GM12878 (cell line): ENCODE results near the gene DYNLL1. TPM values are rescaled to one million over a fixed set of nuclear protein-coding genes. Genes with fewer than 3 reads are reported as not detected.

Experiments used
- ATAC-seq: fragments of 200-7000 bp; cut with Tn5 transposase; 3 replicates; pipeline ENCODE4 v1.9.1; 2020; ENCODE audit warnings: mild to moderate bottlenecking, moderate library complexity
- BruUV-seq: library from RNA; stranded (reverse); fragments of 400-500 nt; replicated peaks from 2 replicates; lab custom pipeline; 2021; lab: Mats Ljungman, UMichigan
- CTCF ChIA-PET: fragments of 300-600 bp; sonication (Branson Sonifier 250); formaldehyde crosslinking; extraction: SDS; loops from one replicate; lab custom pipeline; 2021; ENCODE audit warnings: inconsistent platforms; lab: Yijun Ruan, JAX
- POLR2A ChIA-PET: fragments of 350-600 bp; formaldehyde crosslinking; extraction: SDS; loops from one replicate; lab custom pipeline; 2021; ENCODE audit warnings: inconsistent platforms; lab: Charles Lee
- RAD21 ChIA-PET: fragments of 300-600 bp; sonication (Branson Sonifier 250); formaldehyde crosslinking; loops from one replicate; lab custom pipeline; 2023; ENCODE audit warnings: antibody characterized with exemption; ENCODE audit not compliant: unreplicated experiment; lab: Charles Lee
- SMC1A ChIA-PET: fragments of 300-600 bp; sonication (Branson Sonifier 250); formaldehyde crosslinking; loops from one replicate; lab custom pipeline; 2023; ENCODE audit not compliant: unreplicated experiment, uncharacterized antibody; lab: Charles Lee
- DNase-seq: peaks from one replicate; pipeline ENCODE4 v3.0.0-alpha.2; 2011; ENCODE audit warnings: low read depth, low spot score
- FAIRE-seq: peaks from 3 replicates; lab custom pipeline; 2011; peaks lifted over from hg19 to GRCh38; lab: Jason Lieb, UNC
- H2AFZ ChIP-seq: 2 replicates; pipeline ENCODE4 v1.6.0; 2011; ENCODE audit warnings: low read depth, low read length, control low read depth; ENCODE audit not compliant: control insufficient read depth
- H3K27ac ChIP-seq: 2 replicates; pipeline ENCODE4 v1.5.1; 2011; ENCODE audit warnings: control low read depth; ENCODE audit not compliant: control insufficient read depth, insufficient read depth
- H3K27me3 ChIP-seq, 2 experiments: replicated peaks in 1 of 2; 2 replicates each; pipeline versions ENCODE4 v1.6.0 to v1.6.1; 2011; ENCODE audit warnings: low read length in 1 of 2; ENCODE audit not compliant: control insufficient read depth in 2 of 2, insufficient read depth in 2 of 2
- H3K36me3 ChIP-seq, 2 experiments: 2 replicates each; pipeline ENCODE4 v1.5.1; 2011; ENCODE audit warnings: low read length in 1 of 2; ENCODE audit not compliant: control insufficient read depth in 2 of 2, insufficient read depth in 2 of 2
- H3K4me1 ChIP-seq: 2 replicates; pipeline ENCODE4 v1.6.1; 2011; ENCODE audit warnings: mild to moderate bottlenecking, low read length, moderate library complexity, mixed read lengths; ENCODE audit not compliant: control insufficient read depth, insufficient read depth
- H3K4me2 ChIP-seq: 2 replicates; pipeline ENCODE4 v1.6.0; 2011; ENCODE audit warnings: control low read depth; ENCODE audit not compliant: control insufficient read depth, insufficient read depth
- H3K4me3 ChIP-seq: fragments of 200-600 bp; sonication (generic); 2 replicates; pipeline ENCODE4 v1.5.1; 2016
- H3K79me2 ChIP-seq: 2 replicates; pipeline ENCODE4 v1.6.0; 2011; ENCODE audit warnings: low read length; ENCODE audit not compliant: control insufficient read depth, insufficient read depth
- H3K9ac ChIP-seq: 2 replicates; pipeline ENCODE4 v1.8.0; 2011; ENCODE audit warnings: low read length, control low read depth, mixed read lengths; ENCODE audit not compliant: control insufficient read depth, insufficient read depth
- H3K9me3 ChIP-seq: replicated peaks from 3 replicates; pipeline ENCODE4 v1.5.1; 2011; ENCODE audit warnings: mild to moderate bottlenecking, low read length; ENCODE audit not compliant: control insufficient read depth, insufficient read depth
- H4K20me1 ChIP-seq: 2 replicates; pipeline ENCODE4 v1.6.0; 2011; ENCODE audit not compliant: control insufficient read depth, insufficient read depth
- BMI1 ChIP-seq: fragments of 450-650 bp; IDR thresholded peaks from 2 replicates; pipeline ENCODE4 v1.6.1; 2016; ENCODE audit warnings: mild to moderate bottlenecking, moderate library complexity, borderline replicate concordance
- CTCF ChIP-seq, 3 experiments: IDR thresholded peaks in 2 of 3; conservative IDR thresholded peaks in 1 of 3; 2 replicates each; pipeline ENCODE4 v1.5.1; 2011; ENCODE audit warnings: low read depth in 3 of 3, low read length in 3 of 3, mild to moderate bottlenecking in 3 of 3, control low read depth in 2 of 3, moderate library complexity in 2 of 3, inconsistent platforms in 1 of 3, mixed read lengths in 1 of 3; ENCODE audit not compliant: control insufficient read depth in 2 of 3, insufficient read depth in 1 of 3; ENCODE audit errors: extremely low read depth in 1 of 3
- EED ChIP-seq: sonication (generic); IDR thresholded peaks from 2 replicates; pipeline ENCODE4 v1.6.1; 2016; ENCODE audit warnings: antibody characterized with exemption, low read depth
- ESRRA ChIP-seq: IDR thresholded peaks from 2 replicates; pipeline ENCODE4 v1.6.1; 2012; ENCODE audit warnings: mild to moderate bottlenecking, low read length, improper control_type of control experiment
- IKZF1 ChIP-seq: fragments of 450-650 bp; conservative IDR thresholded peaks from 2 replicates; pipeline ENCODE4 v1.6.1; 2017; ENCODE audit warnings: antibody characterized with exemption, mild to moderate bottlenecking
- MTA2 ChIP-seq: fragments of 450-650 bp; IDR thresholded peaks from 2 replicates; pipeline ENCODE4 v1.6.1; 2016; ENCODE audit warnings: low read depth, mild to moderate bottlenecking, moderate library complexity
- MYB ChIP-seq: fragments of 150-350 bp; IDR thresholded peaks from 2 replicates; pipeline ENCODE4 v1.6.1; 2014; ENCODE audit warnings: mild to moderate bottlenecking, low read depth, low read length, borderline replicate concordance
- NR2C2 ChIP-seq: IDR thresholded peaks from 2 replicates; pipeline ENCODE4 v1.6.1; 2011; ENCODE audit warnings: borderline replicate concordance, low read depth; ENCODE audit not compliant: control insufficient read depth, insufficient read length
- PAX5 ChIP-seq: IDR thresholded peaks from 2 replicates; pipeline ENCODE4 v1.6.1; 2011; ENCODE audit warnings: low read depth, low read length, borderline replicate concordance
- RAD21 ChIP-seq: IDR thresholded peaks from 2 replicates; pipeline ENCODE4 v1.6.1; 2011; ENCODE audit warnings: mild to moderate bottlenecking, low read depth, low read length, moderate library complexity; ENCODE audit not compliant: insufficient read depth
- RUNX3 ChIP-seq: IDR thresholded peaks from 2 replicates; pipeline ENCODE4 v1.6.1; 2012; ENCODE audit warnings: low read length, inconsistent platforms
- YY1 ChIP-seq: IDR thresholded peaks from 2 replicates; pipeline ENCODE4 v1.6.1; 2011; ENCODE audit warnings: low read depth, mild to moderate bottlenecking, low read length
- ZNF687 ChIP-seq: fragments of 450-650 bp; IDR thresholded peaks from 2 replicates; pipeline ENCODE4 v1.6.1; 2017; ENCODE audit warnings: mild to moderate bottlenecking, moderate library complexity
- WGBS: methylation state at CpG from one replicate; pipeline ENCODE4 v1.1.6; 2016; ENCODE audit warnings: low lambda C conversion rate; ENCODE audit not compliant: insufficient replicate concordance, insufficient coverage; ENCODE audit errors: missing lambda C conversion rate; 5-methylcytosine and 5-hydroxymethylcytosine counted together
- in situ Hi-C: fragments of 300-500 bp; cut with MboI; formaldehyde crosslinking; loops from 9 replicates; pipeline ENCODE4 v1.14.3; 2018; ENCODE audit warnings: mixed read lengths
- intact Hi-C: fragments of 100-400 bp; cut with micrococcal nuclease; formaldehyde crosslinking; loops from one replicate; pipeline ENCODE4 v1.14.2; 2022; ENCODE audit not compliant: unreplicated experiment
- polyA plus RNA-seq, 11 experiments: library from polyadenylated mRNA; depleted of rRNA in 4 of 11; unstranded in 6 of 11; stranded (reverse) in 5 of 11; fragments of >200 nt; fragmentation: Nextera tagmentation in 4 of 11; fragmentation: Illumina TruSeq in 1 of 11; extraction: Ambion mirVana in 4 of 11; extraction: Trizol in 1 of 11; gene quantifications; 1 replicate in 1 of 11; 2 replicates in 10 of 11; pipeline versions ENCODE4 v1.2.1 to v1.2.3, GENCODE V29; 2011 to 2016; ENCODE audit warnings: inconsistent platforms in 2 of 11, missing spikeins in 2 of 11, low read depth in 1 of 11
- total RNA-seq, 4 experiments: library from RNA; depleted of rRNA in 3 of 4; stranded (reverse); fragments of >200 nt in 3 of 4; fragmentation: Illumina TruSeq in 1 of 4; extraction: Trizol in 1 of 4; gene quantifications; 2 replicates each; pipeline versions ENCODE4 v1.2.1 to v1.2.3, GENCODE V29; 2013 to 2021

The DYNLL1 gene
- total and polyA plus RNA-seq, 10 of the 15 experiments (the other 5 are each of a cell fraction or from before 2014, with no cell fraction given), result 239 to 796 (median 379) TPM

GRCh38 chr12:120495186-120495730, 655 bp upstream of the DYNLL1 start (continued):
- TF ChIP-seq YY1, result no peak
- TF ChIP-seq ZNF687, result no peak

GRCh38 chr12:120496413-120497340, 764 bp downstream of the DYNLL1 start:
- H3K27me3 ChIP-seq, result no peaks in the 10 kb centered on the region
- peak; percentile 80 for FAIRE-seq
- peak overlapping the region; percentile 47; the same call in 1 of the 2 replicates for H2AFZ ChIP-seq
- ATAC-seq, result peak; percentile 56
- H3K4me3 ChIP-seq, result peak overlapping the region; percentile 99
- intact Hi-C loops (loop anchor here (2.0 kb wide), 1 partner anchor 28 kb away; the partner anchor contains the start of gene SRSF9), in situ Hi-C loops (no loop called here)
- ChIA-PET RAD21 (interaction anchor here (0.6 to 2.5 kb wide), 13 partner anchors 16 to 194 kb away, joined by 3 to 16 read pairs (median 3); partner anchors contain the start of genes COQ5, POP5 and SIRT4), SMC1A (interaction anchor here (0.8 to 2.4 kb wide), 9 partner anchors 24 to 140 kb away, joined by 3 to 10 read pairs (median 3); partner anchors contain the start of genes COQ5, POP5 and SRSF9), POLR2A (interaction anchor here (0.6 to 1.9 kb wide), 19 partner anchors 8 to 295 kb away, joined by 3 to 11 read pairs (median 4); partner anchors contain the start of genes COQ5, COX6A1 and RNU4-1), CTCF (interaction anchor here (0.5 to 2.1 kb wide), 17 partner anchors 11 to 363 kb away, joined by 3 to 11 read pairs (median 4); partner anchors contain the start of genes COQ5, POP5 and SRSF9)
- H3K27ac ChIP-seq, result peak overlapping the region; percentile 77
- H3K36me3 ChIP-seq, result peaks cover 0 to 9% of the 10 kb centered on the region in 2 experiments; a peak in 2 of 4 replicates
- BruUV-seq, result TSS peak; percentile 85
- H3K9me3 ChIP-seq, result no peaks in the 10 kb centered on the region
- H4K20me1 ChIP-seq, result 0 out of 2 replicates have a peak, but pooled peaks cover 4% of the 10 kb centered on the region
- DNase-seq, result no peak
- H3K4me2 ChIP-seq, result peak overlapping the region; percentile 96
- H3K79me2 ChIP-seq, result peaks cover 30% of the 10 kb centered on the region
- peak overlapping the region; percentile 85 for H3K9ac ChIP-seq
- H3K4me1 ChIP-seq, result peaks cover 4% of the 10 kb centered on the region
- under 1% methylated on average over 41 of the region's 47 CpGs for WGBS
- TF ChIP-seq PAX5, result 0 out of 2 replicates have a peak, but pooled peaks have one; percentile 26
- peak in 2 of 3 experiments; percentile 16 to 32; a peak in 2 of 6 replicates for TF ChIP-seq CTCF (IDR thresholded peaks at IDR 0.05 in 2 of 3, conservative IDR thresholded peaks at IDR 0.05 in 1 of 3; ENCODE audit: control insufficient read depth in 2 of 3, extremely low read depth in 1 of 3, insufficient read depth in 1 of 3, low read depth in 3 of 3, low read length in 3 of 3)
- no peak for TF ChIP-seq MTA2
- no peak for TF ChIP-seq BMI1
- peak; percentile 47 for TF ChIP-seq RAD21
- TF ChIP-seq MYB, result no peak
- TF ChIP-seq EED, result 0 out of 2 replicates have a peak, but pooled peaks have one; percentile 42
- TF ChIP-seq ESRRA, result no peak
- no peak for TF ChIP-seq NR2C2
- TF ChIP-seq IKZF1, result peak; percentile 27; the same call in 1 of the 2 replicates
- peak; percentile 25; the same call in 1 of the 2 replicates for TF ChIP-seq RUNX3
